ENCODE results near the gene RBBP5. TPM values are rescaled to one million over a fixed set of nuclear protein-coding genes. Genes with fewer than 3 reads are reported as not detected.

RBBP5 gene
- total RNA-seq, 1 experiment from 2014 or later, result 24.5 TPM

- TF ChIP-seq ZFX (IDR thresholded peaks at IDR 0.05), result no peak
Measured at GRCh38 chr1:205122489-205122882, 708 bp upstream of the RBBP5 start (continued).

GRCh38 chr1:205118752-205119151, 3.0 kb downstream of the RBBP5 start:
- Histone ChIP-seq H3K27me3 (ENCODE audit: insufficient read depth, low read length) (no peaks in the 10 kb centered on the region), H3K9me3 (ENCODE audit: control insufficient read depth in 1 of 2, insufficient read depth in 1 of 2, low read depth in 1 of 2, low read length in 2 of 2) (no peaks in the 10 kb centered on the region), H3K9me2 (ENCODE audit: insufficient read depth) (no peaks in the 10 kb centered on the region), H3K4me3 (replicated peaks in 1 of 2; ENCODE audit: low read depth in 1 of 2, low read length in 2 of 2) (no peak overlapping the region), H2AFZ (ENCODE audit: low read depth, low read length, poor library complexity, severe bottlenecking) (no peak overlapping the region), H4K20me1 (ENCODE audit: insufficient read depth) (no peaks in the 10 kb centered on the region), H3K79me2 (ENCODE audit: insufficient read depth, low read length) (peaks cover 73% of the 10 kb centered on the region), H3K36me3 (ENCODE audit: control insufficient read depth in 1 of 2, insufficient read depth in 2 of 2, low read length in 2 of 2) (peaks cover 8 to 14% of the 10 kb centered on the region in 2 experiments; a peak in 3 of 4 replicates), H3K4me1 (ENCODE audit: control insufficient read depth in 1 of 2, insufficient read depth in 2 of 2, low read length in 2 of 2) (peaks cover 7 to 22% of the 10 kb centered on the region in 2 experiments; a peak in 3 of 4 replicates), H3K27ac (ENCODE audit: low read depth, low read length) (no peak overlapping the region), H3K4me2 (ENCODE audit: low read length) (no peak overlapping the region), H3K9ac (ENCODE audit: low read length) (no peak overlapping the region)
- ChIA-PET POLR2A (no interaction called here), CTCF (interaction anchor here (1.3 kb wide), 1 partner anchor 57 kb away, joined by 3 read pairs; no protein-coding TSS in a partner anchor), RAD21 (ENCODE audit: low non-redundant PET in 1 of 2, low total read pairs in 2 of 2, uncharacterized antibody in 2 of 2, unreplicated experiment in 2 of 2) (no interaction called here)
- no TSS peak for BruUV-seq (replicated peaks)
- intact Hi-C loops (cut with micrococcal nuclease), result no loop called here
- TF ChIP-seq EZH2phosphoT487 (IDR thresholded peaks at IDR 0.05; ENCODE audit: borderline replicate concordance), result no peak
- TF ChIP-seq EGR1 (IDR thresholded peaks at IDR 0.05; ENCODE audit: low read depth), result no peak
- no peak for TF ChIP-seq ELF1 (IDR thresholded peaks at IDR 0.05; ENCODE audit: borderline replicate concordance, low read depth)
- TF ChIP-seq CTCF (IDR thresholded peaks at IDR 0.05 in 2 of 3, conservative IDR thresholded peaks at IDR 0.05 in 1 of 3; ENCODE audit: borderline replicate concordance in 1 of 3, insufficient read depth in 1 of 3, low read depth in 2 of 3, low read length in 2 of 3), result no peak
- no peak for TF ChIP-seq TCF7L2 (IDR thresholded peaks at IDR 0.05; ENCODE audit: borderline replicate concordance, extremely low read depth, insufficient read depth, insufficient read length)
- no peak for TF ChIP-seq SRF (IDR thresholded peaks at IDR 0.05; ENCODE audit: low read depth)
- no peak for TF ChIP-seq SP1 (IDR thresholded peaks at IDR 0.05; ENCODE audit: low read depth)
- TF ChIP-seq SIN3A (IDR thresholded peaks at IDR 0.05; ENCODE audit: low read depth), result no peak
- no peak for TF ChIP-seq POLR2A (IDR thresholded peaks at IDR 0.05; ENCODE audit: borderline replicate concordance, extremely low read depth, insufficient read depth, insufficient read length)
- DNase-seq (ENCODE audit: low read depth, low spot score) (no peak), ATAC-seq (no peak)

Data from HCT116 (cell line).